Mesenteric fat pad (tissue), 1 donor: ENCODE measurements around the gene HOXC5. TPM values are rescaled to one million over a fixed set of nuclear protein-coding genes. Genes with fewer than 3 reads are reported as not detected.
"Not testable (repeated sequence)": the region's sequence is repeated elsewhere in the genome, so short reads cannot be mapped to it uniquely, and the experiment has no call there.

Experiments
- DNase-seq: peaks from one replicate; pipeline ENCODE4 v3.0.0-alpha.2; 2020; ENCODE audit warnings: low spot score
- microRNA-seq: library from miRNA; unstranded; fragments of <30 nt; microRNA quantifications from one replicate; pipeline ENCODE4 v1.2.0, GENCODE V29; 2020; ENCODE audit warnings: borderline number of aligned reads
- total RNA-seq: library from RNA; stranded (reverse); fragmentation: NEBNext Ultra II Directional; extraction: Animal tissue kit (Norgen Biotek cat#: 25700); gene quantifications from one replicate; pipeline ENCODE4 v1.2.1, GENCODE V29; 2021
- donor health status: DM: yes; HTN: yes; CAD: no.

Gene HOXC5
- total RNA-seq, 1 donor from 2014 or later: 0.55 TPM

DNA sequence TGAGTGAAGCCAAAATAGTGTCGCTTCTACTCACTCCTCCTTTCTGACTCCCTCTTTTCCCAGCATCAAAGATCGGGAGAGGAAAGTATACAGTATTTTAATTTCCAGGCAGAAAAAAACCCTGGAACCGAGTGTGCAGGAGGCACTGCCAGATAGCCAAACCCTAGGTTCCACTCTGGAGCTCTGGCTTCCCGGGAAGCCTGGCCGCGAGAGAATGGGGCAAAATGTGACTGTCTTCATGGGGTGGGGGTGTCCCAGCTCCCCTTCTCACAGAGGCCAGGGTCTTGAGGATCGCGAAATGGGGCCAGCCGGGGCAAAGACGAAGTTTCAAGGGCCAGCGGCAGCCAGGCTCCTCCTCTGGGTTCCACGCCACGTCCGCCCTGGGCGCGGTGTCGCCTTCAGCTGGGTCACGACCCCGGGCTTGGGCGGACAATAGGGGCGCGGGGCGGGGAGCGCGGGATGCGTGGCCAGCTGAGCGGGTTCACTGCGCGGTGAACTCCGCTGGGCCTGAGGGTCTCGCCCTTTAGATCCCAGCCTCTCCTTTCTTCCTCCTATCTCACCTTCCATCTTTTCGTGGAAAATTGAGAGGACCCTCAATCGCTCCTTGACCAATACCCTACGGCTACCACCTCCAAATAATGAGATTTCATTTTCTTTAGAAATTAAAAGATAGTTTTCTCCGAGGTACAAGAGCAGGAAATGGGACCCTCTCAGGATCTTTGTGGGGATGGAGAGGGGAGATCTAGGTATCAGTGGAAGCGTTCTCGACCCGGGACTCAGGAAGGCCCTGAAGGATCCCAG lies 27.5 kb downstream of the HOXC5 start:
- peak; percentile 85 for DNase-seq

DNA sequence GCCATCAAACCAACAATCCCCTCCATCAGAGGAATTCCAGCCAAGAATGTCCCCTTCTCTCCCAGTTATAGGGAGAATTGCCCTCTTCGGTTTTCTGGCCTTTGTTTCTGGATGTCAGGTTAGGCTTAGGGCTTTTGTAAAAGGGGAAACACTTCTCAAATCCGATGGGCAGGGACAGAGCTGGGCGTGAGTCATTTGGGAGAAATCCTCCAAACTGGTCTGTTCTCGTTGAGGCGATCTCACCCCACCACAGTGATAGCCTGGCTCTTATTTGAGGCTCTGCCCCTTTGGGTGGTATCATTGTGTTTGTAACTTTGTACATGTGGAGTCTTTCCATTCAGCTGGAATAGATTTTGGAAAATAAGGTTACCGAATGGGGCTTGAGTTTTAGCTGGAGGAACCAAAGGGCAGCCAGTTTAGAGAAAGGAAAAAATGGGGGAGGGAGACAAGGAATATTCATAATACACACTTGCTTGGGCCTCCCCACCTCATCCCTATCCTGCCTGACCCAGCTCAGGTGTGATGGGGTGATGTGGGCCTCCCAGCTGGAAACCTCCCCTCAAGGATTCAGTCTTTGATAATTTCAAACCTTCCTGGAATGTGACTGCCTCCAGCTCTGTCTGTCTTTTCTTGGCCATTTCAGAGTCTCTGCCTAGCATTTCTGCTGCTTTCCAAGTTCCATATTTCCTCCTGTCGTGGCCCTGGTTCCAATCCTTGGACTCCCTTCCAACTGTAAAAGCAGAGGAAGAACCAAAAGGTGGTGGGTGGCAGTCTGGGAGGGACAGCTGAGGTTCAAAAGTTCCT lies 28.3 kb downstream of the HOXC5 start:
- DNase-seq: no peak

DNA sequence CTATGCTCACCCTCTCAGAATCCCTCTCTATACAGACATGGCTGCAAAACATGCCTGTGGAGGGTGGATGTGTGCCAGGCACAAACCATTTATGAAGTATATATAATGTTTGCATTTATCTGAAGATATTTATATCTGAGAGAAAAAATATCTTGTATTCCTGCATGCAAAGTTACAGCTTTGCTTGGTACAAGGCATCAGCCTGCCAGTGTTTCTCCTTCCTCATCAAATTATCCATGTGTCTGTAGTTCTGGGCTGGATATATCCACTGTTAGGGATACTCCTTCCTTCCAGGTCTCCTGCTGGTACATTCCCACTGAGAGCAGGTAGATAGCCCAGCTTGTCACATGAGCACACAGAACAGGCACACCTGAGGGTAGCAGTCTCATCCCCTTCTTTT lies 32.8 kb downstream of the HOXC5 start:
- no peak for DNase-seq

DNA sequence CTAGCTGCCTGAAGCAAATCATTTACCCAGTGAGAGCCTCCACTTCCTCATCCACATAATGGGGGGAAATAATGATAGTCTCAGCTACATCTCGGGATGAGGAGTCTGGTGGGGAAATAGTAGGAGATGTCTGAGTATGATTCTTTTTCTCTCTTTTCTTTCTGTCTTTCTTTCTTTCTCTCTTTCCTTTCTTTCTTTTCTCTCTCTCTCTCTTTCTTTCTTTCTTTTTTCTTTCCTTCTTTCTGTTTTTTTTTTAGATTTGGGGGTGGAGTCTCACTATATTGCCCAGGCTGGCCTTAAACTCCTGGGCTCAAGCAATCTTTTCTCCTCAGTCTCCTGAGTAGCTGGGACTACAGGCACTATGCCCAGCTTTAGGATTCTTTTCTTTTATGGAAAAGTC lies 33.6 kb downstream of the HOXC5 start:
- no peak for DNase-seq

DNA sequence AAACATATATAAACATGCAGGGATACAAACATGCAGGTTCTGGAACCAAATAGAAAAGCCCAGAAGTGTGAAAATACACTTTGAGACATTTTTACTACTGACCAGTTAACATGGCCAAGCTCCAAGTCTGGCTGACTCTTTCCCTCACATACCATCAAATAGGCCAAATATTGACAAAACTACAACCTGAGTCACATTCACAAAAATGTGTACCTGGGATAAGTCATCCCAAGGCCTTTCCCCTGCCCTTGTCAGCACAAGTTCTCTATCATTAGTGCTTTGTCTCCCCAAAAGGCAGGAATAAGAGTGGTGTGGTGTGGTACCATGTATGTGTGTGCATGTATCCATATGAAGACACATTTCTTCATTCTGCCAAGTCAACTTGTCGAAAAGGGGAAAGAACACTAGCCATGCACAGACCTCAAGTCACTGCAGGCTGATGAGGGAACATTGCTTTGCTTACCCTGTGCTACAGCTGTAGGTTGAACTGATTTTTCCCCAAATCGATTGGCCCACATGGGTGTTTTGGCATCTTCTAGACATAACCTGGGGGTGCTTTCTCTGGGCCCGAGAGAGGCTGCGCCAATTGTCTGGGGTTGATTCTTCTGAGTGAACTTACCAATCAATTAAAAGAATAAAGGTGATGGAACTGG lies 35.7 kb downstream of the HOXC5 start:
- no peak for DNase-seq

DNA sequence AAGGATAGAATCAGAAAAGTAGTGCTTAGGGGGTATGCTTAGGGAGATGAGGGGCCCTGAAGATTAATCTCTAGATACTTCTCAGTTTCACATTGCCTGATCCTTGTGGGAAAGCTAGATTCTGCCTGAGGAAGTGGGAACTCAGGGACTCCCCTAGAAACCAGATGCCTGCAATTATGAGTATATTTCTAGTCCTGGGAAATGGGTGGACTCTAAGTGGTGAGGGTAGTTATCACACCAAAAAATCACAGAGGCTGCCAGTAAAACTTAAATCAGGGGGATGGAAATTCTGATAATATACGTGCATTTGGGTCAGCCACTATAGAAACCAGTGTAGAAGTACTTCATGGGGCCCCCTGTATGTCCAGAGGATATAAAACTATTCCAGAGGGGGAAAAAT lies 39.1 kb downstream of the HOXC5 start:
- DNase-seq: no peak

DNA sequence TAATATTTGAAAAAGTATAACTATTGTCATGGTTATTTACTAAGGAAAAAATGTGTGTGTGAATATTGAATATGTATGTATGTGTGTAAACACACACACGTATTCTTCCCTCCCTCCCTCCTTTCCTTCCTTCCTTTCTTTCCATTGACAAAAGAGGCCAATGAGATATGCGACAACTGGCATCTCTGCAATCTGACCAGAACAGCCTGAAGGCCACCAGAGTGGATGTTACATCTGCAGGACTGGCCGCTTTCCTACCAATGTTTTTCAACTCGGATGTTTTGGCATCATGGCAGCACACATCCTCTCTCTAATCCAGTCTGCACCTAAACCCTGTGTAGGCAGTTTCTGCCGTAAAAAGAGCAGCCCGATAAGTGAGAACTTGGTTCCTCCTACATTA lies 41.5 kb downstream of the HOXC5 start:
- no peak for DNase-seq

DNA sequence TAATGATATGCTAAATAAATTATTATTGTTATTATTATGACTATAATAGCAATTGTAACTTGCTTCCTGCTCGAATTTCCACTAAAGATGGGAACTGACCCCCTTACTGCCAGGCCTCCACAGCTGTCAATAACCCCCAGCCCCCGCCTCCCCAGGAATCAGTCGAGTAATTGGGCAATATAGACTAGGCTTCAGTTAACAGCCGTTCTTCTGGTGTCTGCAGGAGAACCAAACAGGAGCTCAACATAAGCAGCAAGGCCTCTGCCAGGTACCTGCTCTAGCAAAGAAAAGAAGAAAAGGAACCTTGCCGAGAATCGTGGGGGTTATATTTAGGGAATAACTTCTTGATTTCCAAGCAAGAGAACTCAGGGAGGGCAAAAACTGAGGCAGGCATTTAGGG lies 42.6 kb downstream of the HOXC5 start:
- no peak for DNase-seq

DNA sequence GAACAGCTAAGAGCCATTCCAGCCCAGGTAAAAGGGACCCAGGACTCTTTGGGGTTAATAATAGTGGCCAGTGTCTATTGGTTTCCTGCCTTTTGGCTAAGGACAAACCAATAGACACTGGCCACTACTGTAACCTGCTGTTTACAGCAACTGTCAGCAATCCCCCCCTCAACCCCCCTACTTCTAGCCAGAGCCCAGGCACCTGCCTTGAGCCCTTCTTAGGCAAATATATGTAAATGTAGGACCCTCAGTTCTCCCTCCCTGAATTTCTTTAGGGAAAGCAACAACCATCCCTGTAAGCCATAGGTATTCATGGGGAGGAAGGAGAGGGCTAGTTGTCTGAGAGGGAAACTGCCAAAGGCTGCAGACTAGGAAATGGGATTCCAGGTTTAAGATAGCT lies 43.1 kb downstream of the HOXC5 start:
- no peak for DNase-seq

DNA sequence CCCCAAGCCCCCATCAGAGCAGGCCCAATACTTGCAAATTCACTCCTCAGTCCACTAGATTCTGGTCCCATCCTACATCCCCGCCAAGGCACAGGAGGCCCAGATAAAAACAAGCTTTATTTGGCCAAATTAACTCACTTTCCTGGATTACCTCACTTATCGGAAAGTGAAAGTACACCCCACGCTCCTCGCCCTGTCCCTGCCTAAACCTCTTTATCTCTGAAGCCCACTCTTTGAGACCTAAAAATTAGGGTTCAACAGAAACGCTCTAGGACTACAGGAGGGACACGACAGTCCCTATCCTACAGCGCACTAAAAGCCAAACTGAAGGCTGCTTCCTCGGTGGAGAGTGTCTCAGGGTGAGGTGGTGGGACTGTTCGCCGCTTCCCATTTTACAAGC lies 45.0 kb downstream of the HOXC5 start:
- DNase-seq: not testable (repeated sequence)

DNA sequence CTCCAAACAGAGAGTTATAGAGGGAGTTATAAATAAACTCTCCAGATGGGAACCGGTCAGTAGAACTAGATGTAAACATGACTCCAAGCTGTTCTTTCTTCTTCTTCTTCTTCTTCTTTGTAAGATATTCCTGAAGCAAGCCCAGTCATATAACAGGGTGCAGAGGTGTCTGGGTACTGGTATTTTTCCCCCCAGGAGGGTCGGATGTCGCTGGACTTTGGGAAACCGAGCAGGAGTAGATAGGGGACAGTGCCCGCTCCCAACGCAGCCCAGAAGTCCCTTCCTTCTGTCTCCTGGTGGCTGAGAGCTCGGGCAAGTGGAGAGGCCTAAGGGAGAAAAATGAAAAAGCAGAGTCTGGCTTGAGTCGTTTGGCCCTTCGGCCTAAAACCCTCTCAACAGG lies 46.3 kb downstream of the HOXC5 start:
- DNase-seq: not testable (repeated sequence)

DNA sequence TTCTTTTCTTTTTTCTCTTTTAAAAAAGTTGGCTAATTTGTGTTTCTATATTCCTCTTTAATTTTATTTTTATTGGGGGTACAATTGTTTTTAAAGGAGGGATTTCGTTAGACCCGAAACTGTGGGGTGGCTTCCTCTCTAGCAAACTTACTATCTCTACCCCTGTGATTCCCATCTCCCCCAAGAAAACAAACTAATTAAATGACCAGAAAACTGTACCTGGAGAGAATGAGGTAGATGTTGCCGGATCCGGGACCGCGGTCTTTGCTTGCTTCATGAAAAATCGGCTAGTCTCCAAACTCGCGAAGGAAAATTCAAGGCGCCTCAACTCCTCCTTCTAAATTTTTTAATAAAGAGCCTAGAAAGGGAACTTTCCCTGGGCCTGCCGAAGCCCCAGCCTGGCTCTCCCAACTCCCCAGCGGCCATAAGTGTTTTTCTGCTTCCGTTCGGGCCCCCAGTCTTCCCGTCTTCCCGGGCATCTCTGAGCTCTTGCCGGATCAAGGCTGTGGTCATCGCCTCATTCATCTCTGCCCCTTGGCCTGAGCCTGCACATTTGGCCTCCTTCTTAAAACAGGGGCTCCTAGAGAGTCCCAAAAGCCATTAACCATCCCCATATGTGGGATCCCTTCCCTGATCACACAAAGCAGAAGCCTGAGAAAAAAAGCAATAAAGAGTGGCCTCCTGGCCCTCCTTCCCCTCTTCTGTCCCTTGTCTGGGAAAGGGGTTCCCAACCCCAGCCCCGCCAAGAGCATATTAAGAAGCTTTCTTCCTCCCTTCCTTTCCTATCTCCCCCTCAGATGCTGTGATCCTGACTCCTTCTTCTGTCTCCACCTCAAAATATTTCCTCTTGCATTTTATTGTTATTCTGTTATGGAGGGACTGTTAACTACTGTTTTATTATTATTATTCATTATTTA lies 47.4 kb downstream of the HOXC5 start:
- DNase-seq: not testable (repeated sequence)

DNA sequence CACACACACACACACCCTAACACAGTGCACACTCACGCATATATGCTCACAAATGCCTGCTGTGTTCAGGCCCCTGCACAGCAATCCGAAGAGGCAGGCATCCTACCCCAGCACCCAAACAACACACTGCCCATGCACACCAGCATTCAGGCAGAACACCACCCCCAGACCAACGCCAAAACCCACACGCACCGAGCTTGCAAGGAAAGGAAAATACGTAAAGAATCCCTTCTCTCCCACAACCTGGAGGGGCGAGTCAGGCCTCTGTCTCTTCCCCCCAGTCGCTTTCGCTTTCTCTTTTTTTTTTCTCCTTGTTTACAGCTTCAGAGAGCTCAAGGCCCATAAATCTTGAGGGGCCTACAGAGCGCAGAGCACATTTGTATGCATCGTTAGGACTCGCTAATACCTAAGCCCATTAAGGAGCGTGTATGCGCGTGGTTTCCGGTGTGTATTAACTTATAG lies 48.2 kb downstream of the HOXC5 start:
- not testable (repeated sequence) for DNase-seq

DNA sequence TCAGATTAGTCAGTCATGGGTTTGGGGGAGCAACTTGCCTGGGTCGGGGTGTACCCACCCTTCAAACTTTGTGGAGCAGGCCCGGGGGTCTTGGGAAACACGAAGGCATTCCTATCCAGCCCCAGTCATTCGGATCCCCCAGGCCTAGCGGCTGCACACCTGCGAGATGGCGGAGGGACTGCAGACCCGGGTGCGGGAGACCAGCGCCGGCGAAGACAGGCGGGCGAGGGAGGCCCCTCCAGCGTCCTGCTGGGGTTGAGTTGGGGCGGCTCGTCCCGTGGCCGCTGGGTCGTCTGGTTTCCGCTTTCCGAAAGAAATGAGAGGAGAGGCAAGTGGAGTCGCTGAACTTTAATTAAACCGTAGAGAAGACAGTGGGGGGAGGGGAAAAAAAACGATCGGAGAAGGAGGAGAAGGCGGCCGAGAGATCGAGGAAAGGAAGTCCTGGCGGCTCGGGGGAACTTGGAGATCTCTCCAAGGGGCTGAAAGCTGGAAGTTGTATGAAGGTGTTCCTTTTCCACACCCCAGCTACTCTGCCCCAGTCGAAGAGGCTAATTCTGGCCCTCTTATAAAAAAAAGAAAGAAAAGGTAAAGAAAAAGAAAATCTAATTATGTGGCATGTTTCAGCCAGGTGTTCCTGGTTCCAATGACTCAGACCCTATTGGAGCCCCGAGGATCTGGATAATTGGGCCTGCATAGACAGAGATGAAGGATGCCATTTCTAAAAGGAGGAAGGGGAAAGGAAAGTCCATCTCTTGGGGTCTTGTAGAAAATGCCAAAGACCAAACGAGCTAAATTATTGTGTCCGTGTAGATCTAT lies 48.9 kb downstream of the HOXC5 start:
- DNase-seq: not testable (repeated sequence)

DNA sequence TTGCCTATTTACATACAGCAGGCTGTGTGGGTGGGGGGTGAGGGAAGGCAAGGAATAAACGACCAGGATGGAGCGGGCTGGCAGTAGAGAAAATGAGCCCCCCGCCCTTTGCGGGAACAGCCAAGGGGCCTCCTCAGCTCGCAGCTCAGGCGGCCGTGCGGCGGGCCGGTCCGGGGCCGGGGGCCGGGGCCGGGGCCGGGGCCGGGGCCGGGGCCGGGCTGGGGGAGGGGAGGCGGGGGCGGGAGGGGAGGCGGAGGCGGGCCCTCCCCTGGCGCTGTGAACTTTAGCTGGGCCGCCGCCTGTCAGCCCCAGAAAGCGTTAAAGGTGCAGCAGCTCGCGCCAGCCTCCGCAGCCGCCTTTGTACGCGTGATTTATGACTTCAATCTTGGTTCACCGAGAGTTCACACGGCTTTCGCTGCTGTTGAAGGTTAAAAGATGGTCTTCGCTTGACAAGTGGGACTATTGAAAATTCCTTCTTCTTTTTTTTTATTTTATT lies 49.6 kb downstream of the HOXC5 start:
- DNase-seq: no peak

Small RNAs within 50 kb of the gene (microRNA-seq; reads per million reads assigned to microRNA genes)
- gene MIR196A2 (26.9 reads per million, percentile 26 among the genes with 10 or more reads in this experiment), gene MIR615 (19.6 reads per million, percentile 19 among the genes with 10 or more reads in this experiment)

Other genes starting within 250 kb of the HOXC5 start
- not detected for gene HOXC13, start 94.2 kb upstream of the HOXC5 start, total RNA-seq
- not detected for gene HOXC12, start 78.1 kb upstream of the HOXC5 start, total RNA-seq
- gene HOXC11, start 59.9 kb upstream of the HOXC5 start, total RNA-seq: not detected
- gene HOTAIR, start 58.1 kb upstream of the HOXC5 start, total RNA-seq: not detected
- gene HOXC10, start 47.9 kb upstream of the HOXC5 start, total RNA-seq: 0.16 TPM
- gene HOXC9, start 32.9 kb upstream of the HOXC5 start, total RNA-seq: 0.42 TPM
- gene HOXC8, start 24.1 kb upstream of the HOXC5 start, total RNA-seq: 0.35 TPM
- gene HOXC6, start 4.6 kb upstream of the HOXC5 start, total RNA-seq: 0.74 TPM
- gene HOXC4, start 20.8 kb downstream of the HOXC5 start, total RNA-seq: 2.2 TPM
- 23.4 TPM for gene SMUG1, start 155.9 kb downstream of the HOXC5 start, total RNA-seq
- 35.2 TPM for gene CBX5, start 247.1 kb downstream of the HOXC5 start, total RNA-seq
- gene HNRNPA1, start 247.7 kb downstream of the HOXC5 start, total RNA-seq: 655 TPM